Panc1 (cell line): Measurements from ENCODE around the gene DEDD.

Experiments used
- CTCF ChIP-seq: fragments of 450-650 bp; IDR thresholded peaks from 2 replicates; pipeline ENCODE4 v1.5.1; 2017; ENCODE audit warnings: mild to moderate bottlenecking
- POLR2AphosphoS5 ChIP-seq: IDR thresholded peaks from 2 replicates; pipeline ENCODE4 v1.6.1; 2012; ENCODE audit warnings: mild to moderate bottlenecking, low read depth, low read length, moderate library complexity
- REST ChIP-seq, 2 experiments: IDR thresholded peaks; 2 replicates each; pipeline ENCODE4 v1.6.1; 2011 to 2012; ENCODE audit warnings: low read depth in 2 of 2, control low read depth in 1 of 2, low read length in 1 of 2, mild to moderate bottlenecking in 1 of 2, moderate library complexity in 1 of 2; ENCODE audit not compliant: insufficient read depth in 1 of 2
- SIN3A ChIP-seq: IDR thresholded peaks from 2 replicates; pipeline ENCODE4 v1.6.1; 2012; ENCODE audit warnings: low read depth, mild to moderate bottlenecking, low read length, moderate library complexity, borderline replicate concordance; ENCODE audit not compliant: insufficient read depth
- TCF7L2 ChIP-seq: IDR thresholded peaks from 2 replicates; pipeline ENCODE4 v1.6.1; 2011; ENCODE audit warnings: mild to moderate bottlenecking, low read depth, low read length, inconsistent platforms

- TF ChIP-seq CTCF (no peak), REST (IDR thresholded peaks at IDR 0.05; ENCODE audit: insufficient read depth in 1 of 2, low read depth in 2 of 2, low read length in 1 of 2) (no peak), POLR2AphosphoS5 (no peak), SIN3A (no peak), TCF7L2 (no peak)
Observed at GRCh38 chr1:161091796-161092507, 40.5 kb downstream of the DEDD start.
